Smooth muscle cell of the coronary artery (primary cell): ENCODE results near the gene DUX4. TPM values are rescaled to one million over a fixed set of nuclear protein-coding genes. Genes with fewer than 3 reads are reported as not detected.

ENCODE experiments used
- total RNA-seq: library from RNA; depleted of rRNA; stranded (reverse); fragments of >200 nt; gene quantifications from 2 replicates; pipeline ENCODE4 v1.2.3, GENCODE V29; 2014; ENCODE audit warnings: low replicate concordance

The DUX4 gene
- total RNA-seq: not detected in 2 replicates

GRCh38 chr4:190173428-190173827, at the start of gene DUX4:
TSS of gene DUX4 (plus strand) at chr4:190173774. CDS start at chr4:190173774, 0 bp downstream.

Other genes starting within 250 kb of the DUX4 start
- 15.0 and 22.0 TPM in 2 replicates for gene FRG1, start 232.9 kb upstream of the DUX4 start, total RNA-seq
- gene FRG2, start 146.5 kb upstream of the DUX4 start, total RNA-seq: not detected in 2 replicates
- gene DBET, start 109.3 kb upstream of the DUX4 start, total RNA-seq: not detected in 2 replicates